ENCODE results near the gene GRAMD1B. TPM values are rescaled to one million over a fixed set of nuclear protein-coding genes. Genes with fewer than 3 reads are reported as not detected.

The GRAMD1B gene
- total RNA-seq, 4 donors from 2014 or later, result 2.1 to 7.8 (median 3.2) TPM

GRCh38 chr11:123531325-123531724, 101.3 kb downstream of the GRAMD1B start:
- no peaks in the 10 kb centered on the region for H3K27me3 ChIP-seq
- no peak for TF ChIP-seq POLR2A (IDR thresholded peaks at IDR 0.05)
- no peak for TF ChIP-seq CTCF (IDR thresholded peaks at IDR 0.05 in 4 of 5, conservative IDR thresholded peaks at IDR 0.05 in 1 of 5)
- no peak for DNase-seq
- intact Hi-C loops (cut with DNase I; ENCODE audit: low total_unique reads), result no loop called here
- H3K36me3 ChIP-seq, result no peaks in the 10 kb centered on the region
- no peak overlapping the region for H3K4me3 ChIP-seq
- peaks cover 0 to 4% of the 10 kb centered on the region in 2 donors for H3K4me1 ChIP-seq
- in situ Hi-C loops (cut with MboI; ENCODE audit: low sequenced_read_pairs in 4 of 4), result no loop called here
- no peak overlapping the region for H3K27ac ChIP-seq
- no peak for ATAC-seq
- H3K9me3 ChIP-seq, result no peaks in the 10 kb centered on the region

GRCh38 chr11:123532131-123532530, 102.1 kb downstream of the GRAMD1B start:
- TF ChIP-seq POLR2A (IDR thresholded peaks at IDR 0.05) (no peak), CTCF (IDR thresholded peaks at IDR 0.05 in 4 of 5, conservative IDR thresholded peaks at IDR 0.05 in 1 of 5) (no peak)
- no peak overlapping the region for H3K27ac ChIP-seq
- DNase-seq (no peak), ATAC-seq (no peak)
- no peak overlapping the region for H3K4me3 ChIP-seq
- no peaks in the 10 kb centered on the region for H3K27me3 ChIP-seq
- H3K4me1 ChIP-seq, result peaks cover 0 to 4% of the 10 kb centered on the region in 2 donors
- in situ Hi-C loops (cut with MboI; ENCODE audit: low sequenced_read_pairs in 4 of 4) (no loop called here), intact Hi-C loops (cut with DNase I; ENCODE audit: low total_unique reads) (no loop called here)
- no peaks in the 10 kb centered on the region for H3K9me3 ChIP-seq
- no peaks in the 10 kb centered on the region for H3K36me3 ChIP-seq

- no peak for ATAC-seq
- no peak overlapping the region for H3K27ac ChIP-seq
- no peak for DNase-seq
- H3K4me3 ChIP-seq, result no peak overlapping the region
- H3K36me3 ChIP-seq, result no peaks in the 10 kb centered on the region
- peaks cover 0 to 4% of the 10 kb centered on the region in 2 donors for H3K4me1 ChIP-seq
- intact Hi-C loops (cut with DNase I; ENCODE audit: low total_unique reads), result no loop called here
- H3K9me3 ChIP-seq, result no peaks in the 10 kb centered on the region
- in situ Hi-C loops (cut with MboI; ENCODE audit: low sequenced_read_pairs in 4 of 4), result no loop called here
- no peaks in the 10 kb centered on the region for H3K27me3 ChIP-seq
- no peak for TF ChIP-seq CTCF (IDR thresholded peaks at IDR 0.05 in 4 of 5, conservative IDR thresholded peaks at IDR 0.05 in 1 of 5)
- TF ChIP-seq POLR2A (IDR thresholded peaks at IDR 0.05), result no peak
These were observed 105.3 kb downstream of the GRAMD1B start for GRCh38 chr11:123535401-123535800.

GRCh38 chr11:123536690-123537437, 106.8 kb downstream of the GRAMD1B start:
- no peak for TF ChIP-seq CTCF (IDR thresholded peaks at IDR 0.05 in 4 of 5, conservative IDR thresholded peaks at IDR 0.05 in 1 of 5)
- no peak for TF ChIP-seq POLR2A (IDR thresholded peaks at IDR 0.05)
- Histone ChIP-seq H3K4me3 (no peak overlapping the region), H3K27me3 (no peaks in the 10 kb centered on the region), H3K36me3 (no peaks in the 10 kb centered on the region), H3K9me3 (no peaks in the 10 kb centered on the region), H3K27ac (no peak overlapping the region), H3K4me1 (peaks cover 0 to 3% of the 10 kb centered on the region in 2 donors)
- ATAC-seq (peak in 1 of 2 donors; percentile 72), DNase-seq (peak; percentile 9 to 28)
- intact Hi-C loops (cut with DNase I; ENCODE audit: low total_unique reads), result no loop called here
- in situ Hi-C loops (cut with MboI; ENCODE audit: low sequenced_read_pairs in 4 of 4), result no loop called here

Measured in gastrocnemius medialis (tissue), 4 donors.